ENCODE data around the gene ADTRP.

DNA sequence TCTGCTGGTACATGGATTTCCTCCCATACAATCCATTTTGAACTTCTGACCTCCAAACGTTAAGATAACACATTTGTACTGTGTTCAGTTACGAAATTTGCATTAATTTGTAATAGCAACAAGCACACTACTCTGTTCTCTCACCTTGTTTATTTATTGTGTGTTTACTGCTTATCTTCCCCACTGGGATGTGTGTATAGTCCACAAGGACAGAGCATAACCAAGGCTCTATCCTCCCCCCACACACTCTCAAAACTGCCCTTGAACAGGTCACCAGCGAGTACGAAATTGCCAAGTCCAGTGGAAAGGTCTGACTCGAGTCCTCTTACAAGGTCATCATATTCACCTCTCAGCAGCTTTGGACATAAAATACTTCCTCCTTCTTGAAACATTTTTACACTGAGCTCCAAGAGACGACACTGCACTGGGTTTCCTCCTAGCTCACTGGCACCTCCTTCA, 18.6 kb downstream of the ADTRP start:
- TF ChIP-seq CTCF (conservative IDR thresholded peaks at IDR 0.05 in 1 of 2, IDR thresholded peaks at IDR 0.05 in 1 of 2; ENCODE audit: low read depth in 1 of 2, low read length in 2 of 2), result no peak
- TF ChIP-seq EZH2 (IDR thresholded peaks at IDR 0.05; ENCODE audit: low read length, missing control alignments), result no peak
